Measurements from ENCODE around the gene NANOS2.

GRCh38 chr19:45872095-45872919 lies 42.3 kb downstream of the NANOS2 start:
- TF ChIP-seq EZH2 (IDR thresholded peaks at IDR 0.05) (no peak), CTCF (IDR thresholded peaks at IDR 0.05) (no peak), EZH2phosphoT487 (IDR thresholded peaks at IDR 0.05) (no peak)
